Endothelial cell of umbilical vein (primary cell): ENCODE data around the gene NHERF2. TPM values are rescaled to one million over a fixed set of nuclear protein-coding genes. Genes with fewer than 3 reads are reported as not detected.

Experiments
- BruUV-seq: library from RNA; stranded (reverse); fragments of 400-500 nt; replicated peaks from 2 replicates; lab custom pipeline; 2021; lab: Mats Ljungman, UMichigan
- CTCF ChIA-PET: fragments of 300-600, 350-600 bp; sonication (Branson Sonifier 250); formaldehyde crosslinking; loops from one replicate; lab custom pipeline; 2021; ENCODE audit warnings: antibody characterized with exemption, inconsistent platforms; lab: Charles Lee
- POLR2A ChIA-PET: fragments of 300-600, 350-600 bp; sonication (Branson Sonifier 250); formaldehyde crosslinking; loops from one replicate; lab custom pipeline; 2021; ENCODE audit warnings: antibody characterized with exemption, inconsistent platforms; lab: Charles Lee
- DNase-seq: peaks from one replicate; pipeline ENCODE4 v3.0.0-alpha.2; 2011; ENCODE audit warnings: low read depth, low spot score
- FAIRE-seq: peaks from 2 replicates; lab custom pipeline; 2011; peaks lifted over from hg19 to GRCh38; lab: Jason Lieb, UNC
- H2AFZ ChIP-seq: 2 replicates; pipeline ENCODE4 v1.6.0; 2012; ENCODE audit warnings: low read depth, low read length, control low read depth, inconsistent platforms
- H3K27ac ChIP-seq: 2 replicates; pipeline ENCODE4 v1.5.1; 2011; ENCODE audit warnings: low read depth, mild to moderate bottlenecking, control low read depth, low read length, moderate library complexity; ENCODE audit not compliant: insufficient read depth
- H3K27me3 ChIP-seq, 2 experiments: 2 replicates each; pipeline versions ENCODE4 v1.6.0 to v1.6.1; 2011; ENCODE audit warnings: low read length in 2 of 2, mixed read lengths in 1 of 2; ENCODE audit not compliant: control insufficient read depth in 2 of 2, insufficient read depth in 2 of 2
- H3K36me3 ChIP-seq, 2 experiments: 2 replicates in 1 of 2; 3 replicates in 1 of 2; pipeline ENCODE4 v1.5.1; 2011; ENCODE audit warnings: low read length in 2 of 2, mild to moderate bottlenecking in 1 of 2, moderate library complexity in 1 of 2; ENCODE audit not compliant: control insufficient read depth in 2 of 2, insufficient read depth in 2 of 2; ENCODE audit errors: extremely low read depth in 1 of 2
- H3K4me1 ChIP-seq: 3 replicates; pipeline ENCODE4 v1.5.1; 2011; ENCODE audit warnings: mild to moderate bottlenecking, low read length; ENCODE audit not compliant: control insufficient read depth, insufficient read depth; ENCODE audit errors: extremely low read depth
- H3K4me2 ChIP-seq: 2 replicates; pipeline ENCODE4 v1.6.1; 2011; ENCODE audit warnings: low read length, control low read depth, mixed read lengths; ENCODE audit not compliant: insufficient read depth
- H3K4me3 ChIP-seq, 3 experiments: fragments of 200-600 bp in 1 of 3; sonication (generic), shearing (Covaris generic) in 1 of 3; replicated peaks in 1 of 3; 2 replicates each; pipeline ENCODE4 v1.5.1; 2011 to 2016; ENCODE audit warnings: control low read depth in 3 of 3, low read length in 3 of 3, mild to moderate bottlenecking in 2 of 3, inconsistent platforms in 1 of 3, low read depth in 1 of 3, moderate library complexity in 1 of 3; ENCODE audit not compliant: insufficient read depth in 1 of 3
- H3K79me2 ChIP-seq: 2 replicates; pipeline ENCODE4 v1.6.0; 2012; ENCODE audit warnings: low read length, inconsistent platforms; ENCODE audit not compliant: control insufficient read depth, insufficient read depth
- H3K9ac ChIP-seq: replicated peaks from 2 replicates; pipeline ENCODE3; 2011; ENCODE audit warnings: low read length, control low read depth; ENCODE audit not compliant: insufficient read depth; ENCODE audit errors: extremely low read depth
- H3K9me1 ChIP-seq: replicated peaks from 3 replicates; pipeline ENCODE4 v1.6.0; 2011; ENCODE audit warnings: mild to moderate bottlenecking, low read length; ENCODE audit not compliant: control insufficient read depth, insufficient read depth; ENCODE audit errors: extremely low read depth
- H3K9me3 ChIP-seq: replicated peaks from 2 replicates; pipeline ENCODE4 v1.5.1; 2012; ENCODE audit warnings: low read length, inconsistent platforms; ENCODE audit not compliant: control insufficient read depth, insufficient read depth
- H4K20me1 ChIP-seq: replicated peaks from 2 replicates; pipeline ENCODE3; 2011; ENCODE audit warnings: mild to moderate bottlenecking, low read length; ENCODE audit not compliant: control insufficient read depth, insufficient read depth; ENCODE audit errors: extremely low read depth
- CTCF ChIP-seq, 2 donors: IDR thresholded peaks; 1 replicate in 1 of 2; 2 replicates in 1 of 2; pipeline ENCODE4 v1.5.1; 2011; ENCODE audit warnings: low read length in 2 of 2, mild to moderate bottlenecking in 2 of 2, moderate library complexity in 2 of 2, control low read depth in 1 of 2, inconsistent platforms in 1 of 2, low read depth in 1 of 2; ENCODE audit not compliant: insufficient read depth in 1 of 2; ENCODE audit errors: extremely low read depth in 1 of 2
- EZH2 ChIP-seq: IDR thresholded peaks from 2 replicates; pipeline ENCODE4 v1.6.1; 2012; ENCODE audit warnings: borderline replicate concordance, low read depth, mild to moderate bottlenecking, moderate library complexity, low read length, inconsistent platforms; ENCODE audit not compliant: severe bottlenecking
- FOS ChIP-seq: IDR thresholded peaks from 2 replicates; pipeline ENCODE4 v1.6.1; 2011; ENCODE audit warnings: mild to moderate bottlenecking, low read length, moderate library complexity, borderline replicate concordance; ENCODE audit not compliant: insufficient read depth
- GATA2 ChIP-seq: IDR thresholded peaks from 2 replicates; pipeline ENCODE4 v1.7.0; 2011; ENCODE audit warnings: low read depth, mild to moderate bottlenecking, moderate library complexity, mixed read lengths, low read length; ENCODE audit not compliant: insufficient read length, insufficient read depth
- JUN ChIP-seq: IDR thresholded peaks from 2 replicates; pipeline ENCODE4 v1.6.1; 2011; ENCODE audit warnings: borderline replicate concordance, low read depth; ENCODE audit not compliant: insufficient read length, insufficient read depth
- MYC ChIP-seq: IDR thresholded peaks from one replicate; pipeline ENCODE4 v1.6.1; 2011; ENCODE audit warnings: mild to moderate bottlenecking, low read depth, low read length
- POLR2A ChIP-seq: IDR thresholded peaks from 2 replicates; pipeline ENCODE4 v1.6.1; 2012; ENCODE audit warnings: low read depth, mild to moderate bottlenecking, control low read depth, low read length
- POLR2AphosphoS5 ChIP-seq: IDR thresholded peaks from 2 replicates; pipeline ENCODE4 v1.6.1; 2012; ENCODE audit warnings: low read depth, mild to moderate bottlenecking, control low read depth, low read length, moderate library complexity; ENCODE audit not compliant: insufficient read depth
- dilution Hi-C: fragments of 300-500 bp; cut with MboI; formaldehyde crosslinking; loops from one replicate; pipeline ENCODE4 v1.15.0; 2019; ENCODE audit warnings: low sequenced_read_pairs; ENCODE audit not compliant: extremely low pct_ligation_motif_present
- intact Hi-C: fragments of 100-400 bp; cut with micrococcal nuclease; formaldehyde crosslinking; loops from one replicate; pipeline ENCODE4 v1.10.0; 2022
- polyA plus RNA-seq, 4 experiments: library from polyadenylated mRNA; depleted of rRNA in 3 of 4; stranded (reverse) in 3 of 4; unstranded in 1 of 4; fragments of >200 nt; gene quantifications; 2 replicates each; pipeline versions ENCODE4 v1.2.1 to v1.2.3, GENCODE V29; 2011 to 2012; ENCODE audit warnings: missing spikeins in 1 of 4
- total RNA-seq: library from RNA; stranded (reverse); gene quantifications from 2 replicates; pipeline ENCODE4 v1.2.3, GENCODE V29; 2021
- TF ChIP-seq, protein P1 (sequence below): IDR thresholded peaks from 2 replicates; pipeline ENCODE4 v1.6.1; 2011; ENCODE audit not compliant: insufficient read depth, insufficient read length

Gene NHERF2
- total and polyA plus RNA-seq, 2 donors (not counting 3 experiments of a cell fraction or from before 2014, with no cell fraction given) = 65.2 to 71.2 TPM

- ChIA-PET POLR2A (interaction anchor here (0.6 kb wide), 1 partner anchor 111 kb away, joined by 3 read pairs; no protein-coding TSS in a partner anchor), CTCF (no interaction called here)
- DNase-seq = no peak
- dilution Hi-C loops (loop anchor here (25.0 kb wide), 1 partner anchor 124 kb away; the partner anchor contains the start of gene TRAF7), intact Hi-C loops (no loop called here)
- Histone ChIP-seq H3K9me3 (no peaks in the 10 kb centered on the region), H3K79me2 (peaks cover 10% of the 10 kb centered on the region), H4K20me1 (no peaks in the 10 kb centered on the region), H2AFZ (no peak overlapping the region), H3K27ac (no peak overlapping the region), H3K9me1 (no peaks in the 10 kb centered on the region), H3K4me3 (no peak overlapping the region), H3K36me3 (peaks cover 0 to 10% of the 10 kb centered on the region in 2 experiments), H3K27me3 (no peaks in the 10 kb centered on the region), H3K9ac (no peak overlapping the region), H3K4me1 (peaks cover 27% of the 10 kb centered on the region), H3K4me2 (no peak overlapping the region)
- no peak for FAIRE-seq
- TF ChIP-seq FOS (no peak), MYC (no peak)
- no TSS peak for BruUV-seq
Observed at GRCh38 chr16:2038382-2039231, 11.9 kb downstream of the NHERF2 start.

- dilution Hi-C loops = loop anchor here (25.0 kb wide), 1 partner anchor 123 kb away; the partner anchor contains the start of gene TRAF7
- ChIA-PET POLR2A (interaction anchor here (0.6 kb wide), 1 partner anchor 110 kb away, joined by 3 read pairs; no protein-coding TSS in a partner anchor), CTCF (interaction anchor here (1.0 kb wide), 1 partner anchor 17 kb away, joined by 3 read pairs; no protein-coding TSS in a partner anchor)
- FAIRE-seq (no peak), DNase-seq (no peak)
- Histone ChIP-seq H3K4me2 (no peak overlapping the region), H4K20me1 (no peaks in the 10 kb centered on the region), H3K36me3 (peaks cover 0 to 10% of the 10 kb centered on the region in 2 experiments), H2AFZ (no peak overlapping the region), H3K27ac (no peak overlapping the region), H3K79me2 (peaks cover 6% of the 10 kb centered on the region), H3K9ac (no peak overlapping the region), H3K4me1 (peaks cover 30% of the 10 kb centered on the region), H3K27me3 (no peaks in the 10 kb centered on the region), H3K9me1 (no peaks in the 10 kb centered on the region), H3K4me3 (no peak overlapping the region), H3K9me3 (no peaks in the 10 kb centered on the region)
- intact Hi-C loops = no loop called here
- TF ChIP-seq FOS (no peak), CTCF (IDR thresholded peaks at IDR 0.05; ENCODE audit: extremely low read depth in 1 of 2, insufficient read depth in 1 of 2, low read depth in 1 of 2, low read length in 2 of 2) (no peak), POLR2A (no peak), EZH2 (no peak), JUN (no peak), POLR2AphosphoS5 (no peak), MYC (no peak), GATA2 (no peak)
- TF ChIP-seq, protein P1, sequence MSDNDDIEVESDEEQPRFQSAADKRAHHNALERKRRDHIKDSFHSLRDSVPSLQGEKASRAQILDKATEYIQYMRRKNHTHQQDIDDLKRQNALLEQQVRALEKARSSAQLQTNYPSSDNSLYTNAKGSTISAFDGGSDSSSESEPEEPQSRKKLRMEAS = no peak
- BruUV-seq = no TSS peak
Observed at GRCh38 chr16:2039274-2040031, 12.8 kb downstream of the NHERF2 start.
